Anterior cingulate cortex (tissue), 58 donors: ENCODE measurements around the gene AP4S1.
"Not testable (repeated sequence)": the region's sequence is repeated elsewhere in the genome, so short reads cannot be mapped to it uniquely, and the experiment has no call there.

Source experiments
- DNase-seq, 58 donors: peaks; one replicate each; lab custom pipeline; 2025; lab: John Stamatoyannopoulos, UW

The AP4S1 gene

GRCh38 chr14:31080056-31080455, 54.6 kb downstream of the AP4S1 start:
- no peak for DNase-seq

- DNase-seq, result no peak
These were observed 55.0 kb downstream of the AP4S1 start for GRCh38 chr14:31080484-31080883.

- DNase-seq, result no peak
These were observed 58.3 kb downstream of the AP4S1 start for GRCh38 chr14:31083781-31084180.

GRCh38 chr14:31084385-31084784, 58.9 kb downstream of the AP4S1 start:
- no peak for DNase-seq

GRCh38 chr14:31085027-31085426, 59.6 kb downstream of the AP4S1 start:
- DNase-seq, result no peak

GRCh38 chr14:31086466-31086865, 61.0 kb downstream of the AP4S1 start:
- not testable (repeated sequence) for DNase-seq

- no peak for DNase-seq
These were observed 65.7 kb downstream of the AP4S1 start for GRCh38 chr14:31090883-31091764.

GRCh38 chr14:31092160-31092708, 66.8 kb downstream of the AP4S1 start:
- no peak for DNase-seq

GRCh38 chr14:31093884-31094839, 68.7 kb downstream of the AP4S1 start:
- not testable (repeated sequence) for DNase-seq

GRCh38 chr14:31095817-31096216, 70.4 kb downstream of the AP4S1 start:
- DNase-seq, result not testable (repeated sequence)

- no peak for DNase-seq
These were observed 70.8 kb downstream of the AP4S1 start for GRCh38 chr14:31096255-31096654.

GRCh38 chr14:31097081-31097480, 71.6 kb downstream of the AP4S1 start:
- DNase-seq, result no peak

- DNase-seq, result no peak
These were observed 81.3 kb downstream of the AP4S1 start for GRCh38 chr14:31106768-31107167.

GRCh38 chr14:31109257-31109656, 83.8 kb downstream of the AP4S1 start:
- DNase-seq, result no peak

GRCh38 chr14:31110872-31111271, 85.4 kb downstream of the AP4S1 start:
- no peak for DNase-seq

GRCh38 chr14:31113794-31114193, 88.3 kb downstream of the AP4S1 start:
- DNase-seq, result no peak

GRCh38 chr14:31118892-31119291, 93.4 kb downstream of the AP4S1 start:
- no peak for DNase-seq

- no peak for DNase-seq
These were observed 96.7 kb downstream of the AP4S1 start for GRCh38 chr14:31122098-31122611.

GRCh38 chr14:31122921-31123320, 97.5 kb downstream of the AP4S1 start:
- no peak for DNase-seq

- DNase-seq, result no peak
These were observed 98.7 kb downstream of the AP4S1 start for GRCh38 chr14:31124197-31124596.

- DNase-seq, result no peak
These were observed 99.8 kb downstream of the AP4S1 start for GRCh38 chr14:31125231-31125630.
